Esophagus muscularis mucosa (tissue), 4 donors: ENCODE measurements around the gene CELF4. TPM values are rescaled to one million over a fixed set of nuclear protein-coding genes. Genes with fewer than 3 reads are reported as not detected.

Experiments
- DNase-seq: peaks from one replicate; pipeline ENCODE4 v3.0.0-alpha.2; 2017; ENCODE audit errors: extremely low spot score
- H3K27ac ChIP-seq, 4 donors: fragments of 200-600 bp; sonication (generic); replicated peaks in 1 of 4; 1 replicate in 3 of 4; 2 replicates in 1 of 4; pipeline ENCODE4 v1.5.1; 2016 to 2019; ENCODE audit warnings: mild to moderate bottlenecking in 1 of 4
- H3K27me3 ChIP-seq, 4 donors: fragments of 200-600 bp; sonication (generic); one replicate each; pipeline versions ENCODE4 v1.5.1 to v1.6.0; 2016 to 2019
- H3K36me3 ChIP-seq, 4 donors: fragments of 200-600 bp; sonication (generic); one replicate each; pipeline ENCODE4 v1.5.1; 2016 to 2019
- H3K4me1 ChIP-seq, 4 donors: fragments of 200-600 bp; sonication (generic); one replicate each; pipeline ENCODE4 v1.5.1; 2016 to 2019
- H3K4me3 ChIP-seq, 4 donors: fragments of 200-600 bp; sonication (generic); 1 replicate in 2 of 4; 2 replicates in 2 of 4; pipeline ENCODE4 v1.5.1; 2016 to 2019; ENCODE audit warnings: mild to moderate bottlenecking in 4 of 4, moderate library complexity in 1 of 4
- H3K9me3 ChIP-seq, 4 donors: fragments of 200-600 bp; sonication (generic); 1 replicate in 3 of 4; 2 replicates in 1 of 4; pipeline ENCODE4 v1.5.1; 2016 to 2019
- CTCF ChIP-seq, 3 experiments: fragments of 200-600 bp in 2 of 3; fragments of 450-650 bp in 1 of 3; sonication (generic) in 2 of 3; IDR thresholded peaks; one replicate each; pipeline ENCODE4 v1.5.1; 2017 to 2019; ENCODE audit warnings: antibody characterized with exemption in 3 of 3, mild to moderate bottlenecking in 2 of 3, moderate library complexity in 1 of 3
- EP300 ChIP-seq: sonication (generic); formaldehyde crosslinking; IDR thresholded peaks from one replicate; pipeline ENCODE4 v1.6.1; 2017; ENCODE audit warnings: antibody characterized with exemption
- POLR2A ChIP-seq: fragments of 450-650 bp; IDR thresholded peaks from one replicate; pipeline ENCODE4 v1.6.1; 2017; ENCODE audit warnings: antibody characterized with exemption, moderate library complexity, mild to moderate bottlenecking, low read depth
- POLR2AphosphoS5 ChIP-seq, 2 donors: sonication (generic); formaldehyde crosslinking; IDR thresholded peaks; one replicate each; pipeline ENCODE4 v1.6.1; 2017; ENCODE audit warnings: antibody characterized with exemption in 2 of 2
- WGBS: methylation state at CpG from one replicate; pipeline ENCODE4 v1.1.5; 2018; 5-methylcytosine and 5-hydroxymethylcytosine counted together
- intact Hi-C: fragments of 100-400 bp; cut with DNase I; formaldehyde crosslinking; loops from one replicate; pipeline ENCODE4 v1.15.1; 2023
- total RNA-seq, 4 donors: library from RNA; depleted of rRNA; stranded (reverse); fragments of >200 nt; gene quantifications; one replicate each; pipeline versions ENCODE4 v1.1.0 to v1.2.1, GENCODE V29; 2016

The CELF4 gene
- total RNA-seq, 4 donors from 2014 or later: 0.86 to 1.8 (median 1.7) TPM

GRCh38 chr18:37210781-37211180 lies 354.8 kb downstream of the CELF4 start:
- peaks cover 0 to 3% (median 0%) of the 10 kb centered on the region in 4 donors for H3K9me3 ChIP-seq
- intact Hi-C loops: no loop called here
- H3K36me3 ChIP-seq: no peaks in the 10 kb centered on the region
- no peak for DNase-seq
- H3K27ac ChIP-seq: no peak overlapping the region
- TF ChIP-seq CTCF (IDR thresholded peaks at IDR 0.05): no peak
- TF ChIP-seq EP300: no peak
- no peak for TF ChIP-seq POLR2AphosphoS5 (IDR thresholded peaks at IDR 0.05)
- no peak for TF ChIP-seq POLR2A
- 88% methylated on average over 1 of the region's 1 CpG for WGBS
- no peaks in the 10 kb centered on the region for H3K4me1 ChIP-seq
- H3K27me3 ChIP-seq: no peaks in the 10 kb centered on the region
- no peak overlapping the region for H3K4me3 ChIP-seq

GRCh38 chr18:37207343-37207742 lies 358.3 kb downstream of the CELF4 start:
- H3K9me3 ChIP-seq: peaks cover 0 to 15% (median 4%) of the 10 kb centered on the region in 4 donors
- no peaks in the 10 kb centered on the region for H3K36me3 ChIP-seq
- H3K27ac ChIP-seq: no peak overlapping the region
- TF ChIP-seq POLR2A (no peak), EP300 (no peak), POLR2AphosphoS5 (IDR thresholded peaks at IDR 0.05) (no peak), CTCF (IDR thresholded peaks at IDR 0.05) (no peak)
- H3K27me3 ChIP-seq: no peaks in the 10 kb centered on the region
- H3K4me1 ChIP-seq: no peaks in the 10 kb centered on the region
- 78% methylated on average over 1 of the region's 1 CpG for WGBS
- no peak overlapping the region for H3K4me3 ChIP-seq
- intact Hi-C loops: no loop called here
- DNase-seq: no peak

GRCh38 chr18:37199741-37200140 lies 365.9 kb downstream of the CELF4 start:
- H3K27ac ChIP-seq: no peak overlapping the region
- WGBS: 99% methylated on average over 2 of the region's 2 CpGs

More at GRCh38 chr18:37199741-37200140, 365.9 kb downstream of the CELF4 start:
- intact Hi-C loops: no loop called here
- Histone ChIP-seq H3K4me3 (no peak overlapping the region), H3K4me1 (no peaks in the 10 kb centered on the region), H3K9me3 (peaks cover 0 to 19% (median 4%) of the 10 kb centered on the region in 4 donors), H3K27me3 (no peaks in the 10 kb centered on the region), H3K36me3 (peaks cover 0 to 4% (median 0%) of the 10 kb centered on the region in 4 donors)
- DNase-seq: no peak
- no peak for TF ChIP-seq POLR2A
- no peak for TF ChIP-seq EP300
- TF ChIP-seq CTCF (IDR thresholded peaks at IDR 0.05): no peak
- no peak for TF ChIP-seq POLR2AphosphoS5 (IDR thresholded peaks at IDR 0.05)
